GM12891 (cell line): ENCODE measurements around the gene MYO1D.
A peak's percentile ranks its signal among the peaks of the same experiment; 100 is the strongest.
"Not testable (repeated sequence)": the region's sequence is repeated elsewhere in the genome, so short reads cannot be mapped to it uniquely, and the experiment has no call there.

ENCODE experiments used
- DNase-seq: peaks from one replicate; pipeline ENCODE4 v3.0.0; 2011; ENCODE audit warnings: low spot score; ENCODE audit not compliant: insufficient read length
- FAIRE-seq: peaks from 2 replicates; lab custom pipeline; 2011; peaks lifted over from hg19 to GRCh38; lab: Jason Lieb, UNC
- PAX5 ChIP-seq: IDR thresholded peaks from 2 replicates; pipeline ENCODE4 v1.6.1; 2011; ENCODE audit warnings: low read length, moderate library complexity, mild to moderate bottlenecking; ENCODE audit not compliant: insufficient read depth, severe bottlenecking
- POLR2A ChIP-seq: IDR thresholded peaks from 2 replicates; pipeline ENCODE4 v1.6.1; 2011; ENCODE audit warnings: low read depth, low read length, control low read depth
- POLR2AphosphoS5 ChIP-seq: IDR thresholded peaks from 2 replicates; pipeline ENCODE4 v1.6.1; 2011; ENCODE audit warnings: low read depth, low read length, control low read depth
- POU2F2 ChIP-seq: IDR thresholded peaks from 2 replicates; pipeline ENCODE4 v1.6.1; 2011; ENCODE audit warnings: low read depth, mild to moderate bottlenecking, control low read depth, low read length, moderate library complexity
- SPI1 ChIP-seq: IDR thresholded peaks from 2 replicates; pipeline ENCODE4 v1.6.1; 2011; ENCODE audit warnings: low read depth, low read length, control low read depth
- TAF1 ChIP-seq: IDR thresholded peaks from 2 replicates; pipeline ENCODE4 v1.6.1; 2011; ENCODE audit warnings: low read depth, low read length, control low read depth

The MYO1D gene

DNA sequence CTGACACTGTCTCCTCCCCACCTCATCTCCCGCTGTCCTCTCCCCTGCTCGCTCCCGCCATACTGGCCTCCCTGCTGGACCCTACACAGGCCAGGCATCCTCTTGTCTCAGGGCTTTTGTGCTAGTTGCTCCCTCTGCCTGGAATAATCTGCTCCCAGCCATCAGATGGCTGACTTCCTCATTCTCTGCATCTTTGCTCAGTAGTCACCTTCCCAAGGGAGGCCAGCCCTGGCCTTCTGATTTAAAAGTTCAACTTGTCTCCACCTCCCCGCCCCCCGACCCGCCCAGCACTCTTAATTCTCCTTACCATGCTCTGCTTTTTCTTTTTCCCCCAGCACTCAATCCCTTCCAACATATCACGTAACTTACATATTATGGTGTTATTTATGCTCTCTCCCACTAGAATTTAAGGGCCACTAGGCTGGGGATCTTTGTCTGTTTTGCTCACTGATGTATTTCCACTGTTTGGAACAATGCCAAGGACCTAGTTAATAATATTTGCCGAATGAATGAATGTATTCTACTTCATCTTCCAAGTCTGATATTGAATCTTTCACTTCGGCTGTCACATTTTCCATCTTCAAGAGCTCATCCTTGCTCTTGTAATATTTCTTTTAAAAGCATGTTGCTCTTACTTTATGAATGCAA, 211.9 kb downstream of the MYO1D start:
- no peak for DNase-seq
- FAIRE-seq = no peak
- TF ChIP-seq POU2F2 (no peak), SPI1 (peak; percentile 15; the same call in 1 of the 2 replicates)

GRCh38 chr17:32660496-32660985, 216.4 kb downstream of the MYO1D start:
- FAIRE-seq (no peak), DNase-seq (no peak)
- TF ChIP-seq POLR2AphosphoS5 = no peak
- no peak for TF ChIP-seq POLR2A
- no peak for TF ChIP-seq PAX5
- TF ChIP-seq SPI1 = no peak
- no peak for TF ChIP-seq POU2F2
- TF ChIP-seq TAF1 = no peak

DNA sequence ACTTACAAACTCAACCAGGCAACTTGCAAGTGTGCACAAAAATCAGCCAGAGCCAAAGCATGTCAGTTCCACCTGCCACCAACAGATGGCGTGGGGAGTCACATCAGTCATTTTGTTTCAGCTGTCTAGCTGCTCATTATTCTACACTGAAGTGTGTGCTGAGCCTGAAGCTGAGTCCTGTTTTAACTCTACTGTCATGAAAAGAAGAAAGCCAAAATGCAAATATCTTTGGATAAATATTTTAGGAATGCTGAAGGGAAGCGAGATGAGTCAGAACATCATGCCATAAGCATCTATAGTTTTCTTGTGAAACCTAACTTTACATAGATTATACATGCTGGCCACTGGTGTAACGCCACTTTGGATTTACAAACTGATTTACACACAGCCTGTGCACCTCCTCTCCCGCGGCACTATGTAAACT, 217.5 kb downstream of the MYO1D start:
- TF ChIP-seq PAX5 (no peak), POLR2A (no peak), POU2F2 (no peak), POLR2AphosphoS5 (no peak), TAF1 (no peak), SPI1 (no peak)
- FAIRE-seq (peak; percentile 94), DNase-seq (peak; percentile 61)

- DNase-seq (no peak), FAIRE-seq (no peak)
- TF ChIP-seq TAF1 (no peak), POLR2A (no peak), POLR2AphosphoS5 (no peak), PAX5 (no peak)
Observed at GRCh38 chr17:32658470-32659418, 218.2 kb downstream of the MYO1D start.

GRCh38 chr17:32656886-32657285, 220.0 kb downstream of the MYO1D start:
- FAIRE-seq = no peak
- no peak for TF ChIP-seq TAF1
- no peak for TF ChIP-seq POLR2AphosphoS5
- no peak for TF ChIP-seq PAX5
- DNase-seq = no peak

GRCh38 chr17:32654324-32654723, 222.6 kb downstream of the MYO1D start:
- FAIRE-seq = no peak
- TF ChIP-seq POLR2A (no peak), SPI1 (no peak), PAX5 (no peak), POLR2AphosphoS5 (no peak), TAF1 (no peak), POU2F2 (no peak)
- DNase-seq = no peak

- no peak for TF ChIP-seq PAX5
- TF ChIP-seq POLR2AphosphoS5 = no peak
- TF ChIP-seq TAF1 = no peak
- no peak for TF ChIP-seq SPI1
- TF ChIP-seq POU2F2 = no peak
- TF ChIP-seq POLR2A = no peak
- no peak for DNase-seq
- FAIRE-seq = no peak
Observed at GRCh38 chr17:32651084-32651483, 225.8 kb downstream of the MYO1D start.

GRCh38 chr17:32648450-32648849, 228.5 kb downstream of the MYO1D start:
- no peak for TF ChIP-seq SPI1
- no peak for TF ChIP-seq TAF1
- no peak for TF ChIP-seq POLR2AphosphoS5
- TF ChIP-seq PAX5 = no peak
- TF ChIP-seq POU2F2 = no peak
- no peak for TF ChIP-seq POLR2A
- no peak for FAIRE-seq
- no peak for DNase-seq

- no peak for DNase-seq
- no peak for FAIRE-seq
- no peak for TF ChIP-seq POU2F2
- no peak for TF ChIP-seq PAX5
- TF ChIP-seq POLR2A = no peak
- TF ChIP-seq POLR2AphosphoS5 = no peak
- TF ChIP-seq SPI1 = no peak
- TF ChIP-seq TAF1 = no peak
Observed at GRCh38 chr17:32646941-32647340, 230.0 kb downstream of the MYO1D start.

DNA sequence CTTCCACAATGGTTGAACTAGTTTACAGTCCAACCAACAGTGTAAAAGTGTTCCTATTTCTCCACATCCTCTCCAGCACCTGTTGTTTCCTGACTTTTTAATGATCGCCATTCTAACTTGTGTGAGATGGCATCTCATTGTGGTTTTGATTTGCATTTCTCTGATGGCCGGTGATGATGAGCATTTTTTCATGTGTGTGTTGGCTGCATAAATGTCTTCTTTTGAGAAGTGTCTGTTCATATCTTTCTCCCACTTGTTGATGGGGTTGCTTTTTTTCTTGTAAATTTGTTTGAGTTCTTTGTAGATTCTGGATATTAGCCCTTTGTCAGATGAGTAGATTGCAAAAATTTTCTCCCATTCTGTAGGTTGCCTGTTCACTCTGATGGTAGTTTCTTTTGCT, 235.4 kb downstream of the MYO1D start:
- not testable (repeated sequence) for FAIRE-seq, DNase-seq
